ENCODE data around the gene BRWD1.

DNA sequence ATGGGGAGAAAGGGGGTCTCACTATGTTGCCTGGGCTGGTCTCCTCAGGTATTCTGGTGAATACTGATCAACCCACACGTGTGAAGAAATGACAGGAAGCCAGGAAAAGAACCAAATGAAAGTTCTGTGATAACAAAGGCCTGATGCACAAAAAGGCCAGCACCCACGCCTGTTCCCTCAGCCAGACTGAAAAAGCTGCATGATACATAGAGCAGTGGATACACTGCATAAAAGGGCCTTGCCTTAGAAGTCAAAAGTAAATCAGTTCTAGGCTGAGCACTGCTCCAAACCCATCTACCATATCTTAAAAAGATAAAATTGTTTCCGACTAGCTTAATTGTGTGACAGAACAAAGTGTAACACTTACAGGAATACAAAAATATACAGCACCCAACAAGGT lies 93.3 kb downstream of the BRWD1 start:
- TF ChIP-seq, protein P1, sequence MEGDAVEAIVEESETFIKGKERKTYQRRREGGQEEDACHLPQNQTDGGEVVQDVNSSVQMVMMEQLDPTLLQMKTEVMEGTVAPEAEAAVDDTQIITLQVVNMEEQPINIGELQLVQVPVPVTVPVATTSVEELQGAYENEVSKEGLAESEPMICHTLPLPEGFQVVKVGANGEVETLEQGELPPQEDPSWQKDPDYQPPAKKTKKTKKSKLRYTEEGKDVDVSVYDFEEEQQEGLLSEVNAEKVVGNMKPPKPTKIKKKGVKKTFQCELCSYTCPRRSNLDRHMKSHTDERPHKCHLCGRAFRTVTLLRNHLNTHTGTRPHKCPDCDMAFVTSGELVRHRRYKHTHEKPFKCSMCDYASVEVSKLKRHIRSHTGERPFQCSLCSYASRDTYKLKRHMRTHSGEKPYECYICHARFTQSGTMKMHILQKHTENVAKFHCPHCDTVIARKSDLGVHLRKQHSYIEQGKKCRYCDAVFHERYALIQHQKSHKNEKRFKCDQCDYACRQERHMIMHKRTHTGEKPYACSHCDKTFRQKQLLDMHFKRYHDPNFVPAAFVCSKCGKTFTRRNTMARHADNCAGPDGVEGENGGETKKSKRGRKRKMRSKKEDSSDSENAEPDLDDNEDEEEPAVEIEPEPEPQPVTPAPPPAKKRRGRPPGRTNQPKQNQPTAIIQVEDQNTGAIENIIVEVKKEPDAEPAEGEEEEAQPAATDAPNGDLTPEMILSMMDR (IDR thresholded peaks at IDR 0.05; ENCODE audit: low read length) = no peak
- TF ChIP-seq EZH2 (IDR thresholded peaks at IDR 0.05; ENCODE audit: borderline replicate concordance, low read length) = no peak

All from OCI-LY1 (cell line).